Stomach (tissue), 9 donors: ENCODE measurements around the gene FARS2. TPM values are rescaled to one million over a fixed set of nuclear protein-coding genes. Genes with fewer than 3 reads are reported as not detected.

Experiments used
- DNase-seq, 2 donors: peaks; one replicate each; pipeline versions ENCODE4 v3.0.0 to v3.0.0-alpha.2; 2013 to 2019
- H3K27ac ChIP-seq, 5 donors: fragments of 200-600 bp in 4 of 5; sonication (generic) in 4 of 5; one replicate each; pipeline ENCODE4 v1.5.1; 2013 to 2019; ENCODE audit warnings: mild to moderate bottlenecking in 1 of 5, moderate library complexity in 1 of 5
- H3K27me3 ChIP-seq, 3 donors: fragments of 200-600 bp; sonication (generic); one replicate each; pipeline ENCODE4 v1.5.1; 2017 to 2019; ENCODE audit warnings: mixed run types in 1 of 3
- H3K36me3 ChIP-seq, 4 donors: fragments of 200-600 bp; sonication (generic); 1 replicate in 3 of 4; 2 replicates in 1 of 4; pipeline ENCODE4 v1.5.1; 2016 to 2019
- H3K4me1 ChIP-seq, 4 donors: fragments of 200-600 bp; sonication (generic); one replicate each; pipeline ENCODE4 v1.5.1; 2016 to 2019
- H3K4me3 ChIP-seq, 4 donors: fragments of 200-600 bp; sonication (generic) in 3 of 4; one replicate each; pipeline ENCODE4 v1.5.1; 2016 to 2019; ENCODE audit warnings: mild to moderate bottlenecking in 1 of 4
- H3K9me3 ChIP-seq, 4 donors: fragments of 200-600 bp; sonication (generic); one replicate each; pipeline ENCODE4 v1.5.1; 2016 to 2019
- EP300 ChIP-seq: sonication (generic); formaldehyde crosslinking; IDR thresholded peaks from one replicate; pipeline ENCODE4 v1.6.1; 2017; ENCODE audit warnings: antibody characterized with exemption
- POLR2A ChIP-seq, 4 donors: fragments of 450-650 bp; IDR thresholded peaks; one replicate each; pipeline ENCODE4 v1.6.1; 2016; ENCODE audit warnings: antibody characterized with exemption in 4 of 4, control low read depth in 2 of 4, mild to moderate bottlenecking in 1 of 4, moderate library complexity in 1 of 4
- POLR2AphosphoS5 ChIP-seq, 3 donors: sonication (generic); formaldehyde crosslinking; IDR thresholded peaks; one replicate each; pipeline ENCODE4 v1.6.1; 2016; ENCODE audit warnings: antibody characterized with exemption in 3 of 3
- WGBS, 5 donors: extraction: QIAGEN DNeasy Blood & Tissue Kit in 3 of 5; methylation state at CpG; one replicate each; pipeline versions ENCODE4 v1.1.5 to v1.1.7; 2013 to 2018; 5-methylcytosine and 5-hydroxymethylcytosine counted together
- intact Hi-C: fragments of 100-400 bp; cut with DNase I; formaldehyde crosslinking; loops from one replicate; pipeline ENCODE4 v1.15.1; 2023; ENCODE audit warnings: low total_unique reads
- polyA plus RNA-seq, 3 donors: library from polyadenylated mRNA; stranded (reverse); fragments of 200-250 nt; gene quantifications; one replicate each; pipeline ENCODE4 v1.2.3, GENCODE V29; 2013
- total RNA-seq, 5 donors: library from RNA; depleted of rRNA; stranded (reverse); fragments of >200 nt; gene quantifications; one replicate each; pipeline versions ENCODE4 v1.1.0 to v1.2.3, GENCODE V29; 2014 to 2016
- TF ChIP-seq, protein P1 (sequence below), 7 experiments: fragments of 450-650 bp in 4 of 7; fragments of 200-600 bp in 3 of 7; sonication (generic) in 3 of 7; IDR thresholded peaks; one replicate each; pipeline ENCODE4 v1.5.1; 2016 to 2019; ENCODE audit warnings: antibody characterized with exemption in 7 of 7, control low read depth in 2 of 7, mild to moderate bottlenecking in 1 of 7
- donor health status: healthy with polysubstance abuse.
- donor health status: Bipolar disorder and iron deficiency.
- donor health status: healthy.

Gene FARS2
- total and polyA plus RNA-seq, 8 donors, result 3.8 to 47.8 (median 15.9) TPM

DNA sequence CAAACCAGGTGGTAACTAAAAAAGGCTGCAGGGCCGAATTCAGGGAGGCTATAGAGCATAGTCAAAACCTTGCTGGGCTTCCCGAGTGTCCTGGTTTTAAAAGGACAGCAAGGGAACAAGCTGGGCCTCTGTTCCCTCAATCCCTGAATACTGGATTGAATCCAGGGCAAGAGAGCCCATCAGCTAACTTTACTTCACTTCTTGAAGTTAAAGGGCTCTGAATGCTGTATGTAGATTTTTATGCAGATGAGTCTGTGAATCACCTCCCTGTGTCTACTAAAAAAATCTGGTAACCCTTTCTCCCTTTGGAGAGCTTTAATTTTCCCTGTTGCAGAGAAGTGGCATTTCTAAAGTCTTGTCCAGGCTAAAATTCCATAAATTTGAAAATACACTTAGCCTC, 30.0 kb upstream of the FARS2 start:
- DNase-seq, result no peak
- Histone ChIP-seq H3K36me3 (peaks cover 0 to 14% (median 6%) of the 10 kb centered on the region in 4 donors), H3K27ac (no peak overlapping the region), H3K4me3 (no peak overlapping the region), H3K27me3 (no peaks in the 10 kb centered on the region), H3K4me1 (peaks cover 0 to 10% (median 2%) of the 10 kb centered on the region in 4 donors), H3K9me3 (no peaks in the 10 kb centered on the region)
- 78 to 91% (median 85%) methylated on average over 2 of the region's 2 CpGs for WGBS, 5 donors
- TF ChIP-seq POLR2AphosphoS5 (IDR thresholded peaks at IDR 0.05), result no peak
- TF ChIP-seq, protein P1, sequence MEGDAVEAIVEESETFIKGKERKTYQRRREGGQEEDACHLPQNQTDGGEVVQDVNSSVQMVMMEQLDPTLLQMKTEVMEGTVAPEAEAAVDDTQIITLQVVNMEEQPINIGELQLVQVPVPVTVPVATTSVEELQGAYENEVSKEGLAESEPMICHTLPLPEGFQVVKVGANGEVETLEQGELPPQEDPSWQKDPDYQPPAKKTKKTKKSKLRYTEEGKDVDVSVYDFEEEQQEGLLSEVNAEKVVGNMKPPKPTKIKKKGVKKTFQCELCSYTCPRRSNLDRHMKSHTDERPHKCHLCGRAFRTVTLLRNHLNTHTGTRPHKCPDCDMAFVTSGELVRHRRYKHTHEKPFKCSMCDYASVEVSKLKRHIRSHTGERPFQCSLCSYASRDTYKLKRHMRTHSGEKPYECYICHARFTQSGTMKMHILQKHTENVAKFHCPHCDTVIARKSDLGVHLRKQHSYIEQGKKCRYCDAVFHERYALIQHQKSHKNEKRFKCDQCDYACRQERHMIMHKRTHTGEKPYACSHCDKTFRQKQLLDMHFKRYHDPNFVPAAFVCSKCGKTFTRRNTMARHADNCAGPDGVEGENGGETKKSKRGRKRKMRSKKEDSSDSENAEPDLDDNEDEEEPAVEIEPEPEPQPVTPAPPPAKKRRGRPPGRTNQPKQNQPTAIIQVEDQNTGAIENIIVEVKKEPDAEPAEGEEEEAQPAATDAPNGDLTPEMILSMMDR (IDR thresholded peaks at IDR 0.05), result no peak
- TF ChIP-seq POLR2A (IDR thresholded peaks at IDR 0.05), result no peak
- intact Hi-C loops, result no loop called here

DNA sequence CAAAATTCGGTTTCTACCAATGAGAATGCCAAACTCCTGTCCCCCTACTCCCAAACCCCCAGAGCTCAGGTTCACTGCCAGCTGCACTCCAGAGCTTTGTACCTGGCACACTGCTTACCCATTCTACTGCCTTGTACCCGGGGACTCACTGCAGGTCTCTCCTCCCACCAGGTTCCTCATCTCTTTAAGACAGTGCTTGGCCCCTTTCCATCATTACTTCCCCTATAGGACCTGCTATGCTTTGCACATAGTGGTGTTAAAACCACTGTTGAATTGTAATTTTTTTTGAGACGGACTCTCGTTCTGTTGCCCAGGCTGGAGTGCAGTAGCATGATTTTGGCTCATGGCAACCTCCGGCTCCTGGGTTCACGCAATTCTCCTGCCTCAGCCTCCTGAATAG, 26.4 kb upstream of the FARS2 start:
- DNase-seq, result no peak
- no peaks in the 10 kb centered on the region for H3K9me3 ChIP-seq
- H3K36me3 ChIP-seq, result peaks cover 0 to 18% (median 8%) of the 10 kb centered on the region in 4 donors
- intact Hi-C loops, result no loop called here
- H3K4me1 ChIP-seq, result peaks cover 0 to 10% (median 2%) of the 10 kb centered on the region in 4 donors
- 81 to 90% (median 85%) methylated on average over 6 of the region's 6 CpGs for WGBS, 5 donors
- no peak overlapping the region for H3K27ac ChIP-seq
- TF ChIP-seq POLR2A (IDR thresholded peaks at IDR 0.05) (no peak), POLR2AphosphoS5 (IDR thresholded peaks at IDR 0.05) (no peak), EP300 (no peak)
- TF ChIP-seq, protein P1 (IDR thresholded peaks at IDR 0.05), result no peak
- no peaks in the 10 kb centered on the region for H3K27me3 ChIP-seq
- H3K4me3 ChIP-seq, result no peak overlapping the region

DNA sequence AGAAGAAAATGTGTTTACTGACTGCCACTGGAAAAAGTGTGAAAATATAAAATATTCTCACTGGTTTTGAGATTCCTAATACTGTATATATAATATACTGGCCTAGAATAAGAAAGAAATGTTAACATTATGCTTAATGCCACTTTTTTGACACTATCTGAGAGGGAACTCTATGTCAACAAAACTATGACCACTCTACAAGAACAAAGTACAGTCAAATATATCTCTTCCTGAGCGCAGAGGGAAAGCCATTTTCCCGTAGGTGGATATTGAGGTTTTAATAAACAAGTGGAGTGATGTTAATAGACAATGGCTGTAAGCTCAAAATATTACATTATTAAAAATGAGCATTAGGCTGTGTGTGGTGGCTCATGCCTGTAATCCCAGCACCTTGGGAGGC, 25.5 kb upstream of the FARS2 start:
- Histone ChIP-seq H3K36me3 (peaks cover 0 to 25% (median 13%) of the 10 kb centered on the region in 4 donors), H3K4me3 (no peak overlapping the region), H3K4me1 (peaks cover 0 to 10% (median 2%) of the 10 kb centered on the region in 4 donors), H3K9me3 (no peaks in the 10 kb centered on the region), H3K27ac (no peak overlapping the region), H3K27me3 (no peaks in the 10 kb centered on the region)
- DNase-seq, result no peak
- no peak for TF ChIP-seq POLR2A (IDR thresholded peaks at IDR 0.05)
- TF ChIP-seq, protein P1 (IDR thresholded peaks at IDR 0.05), result no peak
- TF ChIP-seq EP300, result no peak
- no peak for TF ChIP-seq POLR2AphosphoS5 (IDR thresholded peaks at IDR 0.05)
- 93 to 98% (median 96%) methylated on average over 2 of the region's 2 CpGs for WGBS, 5 donors
- intact Hi-C loops, result no loop called here

DNA sequence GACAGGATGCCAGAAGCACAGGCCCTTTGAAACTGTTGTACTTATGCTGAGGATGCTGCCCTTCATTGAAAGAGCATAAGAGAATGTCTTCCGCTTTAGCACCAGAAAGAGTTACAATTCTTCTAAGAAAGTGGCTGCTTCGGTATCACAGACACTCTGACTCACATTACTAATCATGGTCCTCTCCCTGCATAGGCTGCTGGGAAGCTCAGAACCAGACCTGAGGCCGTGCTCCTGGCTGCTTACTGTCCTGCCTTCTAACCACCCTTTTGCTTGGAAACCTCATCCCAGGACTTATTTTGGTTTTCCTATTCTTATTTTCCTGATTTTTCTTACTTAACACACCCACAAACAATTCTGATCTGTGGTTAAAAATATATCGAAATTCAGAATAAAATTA, 23.5 kb upstream of the FARS2 start:
- intact Hi-C loops, result no loop called here
- Histone ChIP-seq H3K36me3 (peaks cover 0 to 25% (median 16%) of the 10 kb centered on the region in 4 donors), H3K4me3 (no peak overlapping the region), H3K9me3 (no peaks in the 10 kb centered on the region), H3K4me1 (no peaks in the 10 kb centered on the region), H3K27ac (no peak overlapping the region), H3K27me3 (no peaks in the 10 kb centered on the region)
- WGBS, 5 donors, result 86 to 95% (median 93%) methylated on average over 4 of the region's 4 CpGs
- TF ChIP-seq POLR2AphosphoS5 (IDR thresholded peaks at IDR 0.05), result no peak
- TF ChIP-seq, protein P1 (IDR thresholded peaks at IDR 0.05), result no peak
- no peak for TF ChIP-seq POLR2A (IDR thresholded peaks at IDR 0.05)
- TF ChIP-seq EP300, result no peak
- DNase-seq, result no peak
